ENCODE data around the gene AKR1C4. TPM values are rescaled to one million over a fixed set of nuclear protein-coding genes. Genes with fewer than 3 reads are reported as not detected.
"Not testable (repeated sequence)": the region's sequence is repeated elsewhere in the genome, so short reads cannot be mapped to it uniquely, and the experiment has no call there.

The AKR1C4 gene
- total and polyA plus RNA-seq, 2 donors from 2014 or later, result not detected

- DNase-seq (no peak), FAIRE-seq (no peak)
- no peaks in the 10 kb centered on the region for H3K27me3 ChIP-seq (ENCODE audit: control insufficient read depth, insufficient read depth, low read length)
- H3K9me3 ChIP-seq (ENCODE audit: control insufficient read depth in 2 of 3, insufficient read depth in 1 of 3, low read length in 3 of 3), result peaks cover 0 to 38% (median 10%) of the 10 kb centered on the region in 3 donors
- no peak overlapping the region for H3K9ac ChIP-seq (ENCODE audit: low read length in 3 of 3)
- TF ChIP-seq CTCF (IDR thresholded peaks at IDR 0.05; ENCODE audit: borderline replicate concordance, extremely low read depth, insufficient read depth), result no peak
- no peaks in the 10 kb centered on the region for H3K4me1 ChIP-seq (ENCODE audit: control insufficient read depth in 2 of 3, insufficient read depth in 2 of 3, low read depth in 1 of 3, low read length in 3 of 3)
- no peaks in the 10 kb centered on the region for H3K36me3 ChIP-seq (ENCODE audit: control insufficient read depth in 2 of 3, insufficient read depth in 3 of 3, low read length in 3 of 3)
- intact Hi-C loops (cut with DNase I), result no loop called here
- no peak overlapping the region for H3K27ac ChIP-seq (ENCODE audit: low read depth in 2 of 2, low read length in 2 of 2)
- no peak overlapping the region for H3K4me3 ChIP-seq (ENCODE audit: low read length in 3 of 3)
Observed at GRCh38 chr10:5165738-5166137, 30.9 kb upstream of the AKR1C4 start.

GRCh38 chr10:5168897-5169420 is 27.7 kb upstream of the AKR1C4 start:
- FAIRE-seq (no peak), DNase-seq (no peak)
- Histone ChIP-seq H3K9me3 (ENCODE audit: control insufficient read depth in 2 of 3, insufficient read depth in 1 of 3, low read length in 3 of 3) (peaks cover 0 to 32% (median 8%) of the 10 kb centered on the region in 3 donors), H3K9ac (ENCODE audit: low read length in 3 of 3) (no peak overlapping the region), H3K4me3 (ENCODE audit: low read length in 3 of 3) (no peak overlapping the region), H3K27ac (ENCODE audit: low read depth in 2 of 2, low read length in 2 of 2) (no peak overlapping the region), H3K4me1 (ENCODE audit: control insufficient read depth in 2 of 3, insufficient read depth in 2 of 3, low read depth in 1 of 3, low read length in 3 of 3) (no peaks in the 10 kb centered on the region), H3K36me3 (ENCODE audit: control insufficient read depth in 2 of 3, insufficient read depth in 3 of 3, low read length in 3 of 3) (no peaks in the 10 kb centered on the region), H3K27me3 (ENCODE audit: control insufficient read depth, insufficient read depth, low read length) (no peaks in the 10 kb centered on the region)
- TF ChIP-seq CTCF (IDR thresholded peaks at IDR 0.05; ENCODE audit: borderline replicate concordance, extremely low read depth, insufficient read depth), result no peak
- intact Hi-C loops (cut with DNase I), result no loop called here

GRCh38 chr10:5175581-5175980 is 21.1 kb upstream of the AKR1C4 start:
- H3K27me3 ChIP-seq (ENCODE audit: control insufficient read depth, insufficient read depth, low read length); H3K27ac ChIP-seq (ENCODE audit: low read depth in 2 of 2, low read length in 2 of 2); H3K36me3 ChIP-seq (ENCODE audit: control insufficient read depth in 2 of 3, insufficient read depth in 3 of 3, low read length in 3 of 3); H3K4me1 ChIP-seq (ENCODE audit: control insufficient read depth in 2 of 3, insufficient read depth in 2 of 3, low read depth in 1 of 3, low read length in 3 of 3); intact Hi-C loops (cut with DNase I); H3K9me3 ChIP-seq (ENCODE audit: control insufficient read depth in 2 of 3, insufficient read depth in 1 of 3, low read length in 3 of 3); FAIRE-seq; H3K4me3 ChIP-seq (ENCODE audit: low read length in 3 of 3); DNase-seq; H3K9ac ChIP-seq (ENCODE audit: low read length in 3 of 3): not testable (repeated sequence)

DNA sequence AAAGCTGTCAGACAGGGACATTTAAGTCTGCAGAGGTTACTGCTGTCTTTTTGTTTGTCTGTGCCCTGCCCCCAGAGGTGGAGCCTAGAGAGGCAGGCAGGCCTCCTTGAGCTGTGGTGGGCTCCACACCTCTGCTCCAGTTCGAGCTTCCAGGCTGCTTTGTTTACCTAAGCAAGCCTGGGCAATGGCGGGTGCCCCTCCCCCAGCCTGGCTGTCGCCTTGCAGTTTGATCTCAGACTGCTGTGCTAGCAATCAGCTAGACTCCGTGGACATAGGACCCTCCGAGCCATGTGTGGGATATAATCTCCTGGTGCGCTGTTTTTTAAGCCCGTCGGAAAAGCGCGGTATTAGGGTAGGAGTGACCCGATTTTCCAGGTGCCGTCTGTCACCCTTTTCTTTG is 16.1 kb upstream of the AKR1C4 start:
- H3K9me3 ChIP-seq (ENCODE audit: control insufficient read depth in 2 of 3, insufficient read depth in 1 of 3, low read length in 3 of 3); H3K9ac ChIP-seq (ENCODE audit: low read length in 3 of 3); DNase-seq; H3K27me3 ChIP-seq (ENCODE audit: control insufficient read depth, insufficient read depth, low read length); H3K36me3 ChIP-seq (ENCODE audit: control insufficient read depth in 2 of 3, insufficient read depth in 3 of 3, low read length in 3 of 3); intact Hi-C loops (cut with DNase I); FAIRE-seq; H3K27ac ChIP-seq (ENCODE audit: low read depth in 2 of 2, low read length in 2 of 2); H3K4me3 ChIP-seq (ENCODE audit: low read length in 3 of 3): not testable (repeated sequence)
- peaks cover 0 to 17% (median 2%) of the 10 kb centered on the region in 3 donors for H3K4me1 ChIP-seq (ENCODE audit: control insufficient read depth in 2 of 3, insufficient read depth in 2 of 3, low read depth in 1 of 3, low read length in 3 of 3)
